Thoracic aorta (tissue), 2 donors: Measurements from ENCODE around the gene GUCY1A2. TPM values are rescaled to one million over a fixed set of nuclear protein-coding genes. Genes with fewer than 3 reads are reported as not detected.

Experiments
- ATAC-seq: fragments of 150-250 bp; one replicate; pipeline ENCODE4 v1.8.0; 2017; ENCODE audit warnings: low read depth; ENCODE audit not compliant: insufficient number of reproducible peaks, low FRiP score
- DNase-seq: peaks from one replicate; pipeline ENCODE4 v3.0.0-alpha.2; 2020; ENCODE audit warnings: low spot score
- H3K27ac ChIP-seq, 2 donors: fragments of 200-600 bp; sonication (generic); 1 replicate in 1 of 2; 2 replicates in 1 of 2; pipeline ENCODE4 v1.5.1; 2016; ENCODE audit warnings: mild to moderate bottlenecking in 2 of 2, moderate library complexity in 2 of 2
- H3K27me3 ChIP-seq: fragments of 200-600 bp; sonication (generic); replicated peaks from 2 replicates; pipeline ENCODE4 v1.6.0; 2016; ENCODE audit warnings: mild to moderate bottlenecking; ENCODE audit not compliant: insufficient read depth
- H3K36me3 ChIP-seq: fragments of 200-600 bp; sonication (generic); one replicate; pipeline ENCODE4 v1.5.1; 2016
- H3K4me1 ChIP-seq, 2 donors: fragments of 200-600 bp; sonication (generic); 1 replicate in 1 of 2; 2 replicates in 1 of 2; pipeline versions ENCODE4 v1.5.1 to v1.6.0; 2016; ENCODE audit warnings: low read depth in 2 of 2, mild to moderate bottlenecking in 1 of 2; ENCODE audit not compliant: control insufficient read depth in 1 of 2
- H3K4me3 ChIP-seq: fragments of 200-600 bp; sonication (generic); 2 replicates; pipeline ENCODE4 v1.5.1; 2016; ENCODE audit warnings: mild to moderate bottlenecking
- H3K9me3 ChIP-seq: fragments of 200-600 bp; sonication (generic); 2 replicates; pipeline ENCODE4 v1.5.1; 2016
- CTCF ChIP-seq: fragments of 200-600 bp; sonication (generic); IDR thresholded peaks from one replicate; pipeline ENCODE4 v1.5.1; 2019; ENCODE audit warnings: antibody characterized with exemption
- total RNA-seq, 2 donors: library from RNA; depleted of rRNA; stranded (reverse); fragments of >200 nt; gene quantifications; one replicate each; pipeline versions ENCODE4 v1.1.0 to v1.2.3, GENCODE V29; 2016

The GUCY1A2 gene
- total RNA-seq, 2 donors from 2014 or later, result 5.3 to 9.4 TPM

- DNase-seq (no peak), ATAC-seq (no peak)
- no peak for TF ChIP-seq CTCF
Measured at GRCh38 chr11:106872246-106872645, 146.0 kb downstream of the GUCY1A2 start.

GRCh38 chr11:106858200-106858599 is 160.1 kb downstream of the GUCY1A2 start:
- ATAC-seq, result no peak
- H3K4me3 ChIP-seq, result no peak overlapping the region
- no peaks in the 10 kb centered on the region for H3K4me1 ChIP-seq
- no peaks in the 10 kb centered on the region for H3K27me3 ChIP-seq
- H3K36me3 ChIP-seq, result no peaks in the 10 kb centered on the region
- H3K9me3 ChIP-seq, result no peaks in the 10 kb centered on the region
- H3K27ac ChIP-seq, result no peak overlapping the region
- no peak for TF ChIP-seq CTCF
- no peak for DNase-seq

More at GRCh38 chr11:106872246-106872645, 146.0 kb downstream of the GUCY1A2 start:
- Histone ChIP-seq H3K27ac (no peak overlapping the region), H3K27me3 (no peaks in the 10 kb centered on the region), H3K9me3 (no peaks in the 10 kb centered on the region), H3K4me3 (no peak overlapping the region), H3K4me1 (no peaks in the 10 kb centered on the region), H3K36me3 (no peaks in the 10 kb centered on the region)

DNA sequence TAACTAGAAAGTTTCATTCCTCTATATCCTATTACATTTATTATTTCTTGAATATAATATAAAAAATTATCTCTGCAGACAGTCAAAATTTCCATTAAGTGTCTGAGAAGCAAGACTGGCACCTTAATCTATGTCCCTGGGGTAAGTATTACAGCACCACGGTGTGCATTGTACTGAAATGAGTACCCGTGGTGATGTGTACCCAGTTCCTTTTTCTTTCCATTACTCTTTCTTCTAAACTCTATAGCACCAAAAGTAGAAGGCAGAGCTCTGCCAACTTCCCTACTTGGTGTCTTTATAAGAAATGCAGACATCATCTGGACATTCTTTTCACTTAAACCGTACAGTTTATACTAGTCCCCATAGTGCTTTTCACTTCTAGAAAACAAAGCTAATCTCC is 161.7 kb downstream of the GUCY1A2 start:
- Histone ChIP-seq H3K4me1 (no peaks in the 10 kb centered on the region), H3K4me3 (no peak overlapping the region), H3K27ac (no peak overlapping the region), H3K9me3 (peaks cover 3% of the 10 kb centered on the region), H3K36me3 (no peaks in the 10 kb centered on the region), H3K27me3 (no peaks in the 10 kb centered on the region)
- DNase-seq (no peak), ATAC-seq (no peak)
- TF ChIP-seq CTCF, result no peak

DNA sequence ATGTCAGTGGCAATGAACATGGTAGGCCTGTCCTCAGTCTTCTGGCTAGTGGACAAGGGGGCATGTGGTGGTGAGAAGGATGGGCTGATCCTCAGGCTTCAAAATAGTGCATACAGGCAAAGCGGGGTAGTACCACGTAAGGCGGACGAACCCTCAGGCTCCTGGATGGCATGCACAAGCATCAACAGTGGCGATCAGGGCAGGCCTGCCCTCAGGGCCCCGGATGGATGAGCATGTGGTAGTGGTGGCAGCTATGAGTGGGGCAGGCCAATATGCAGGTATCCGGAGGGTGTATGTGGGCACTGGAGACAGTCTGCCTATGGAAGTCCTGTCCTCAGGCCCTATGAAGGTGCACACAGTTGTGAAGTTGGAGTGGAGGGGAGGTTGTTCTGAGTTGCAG is 163.8 kb downstream of the GUCY1A2 start:
- TF ChIP-seq CTCF, result no peak
- H3K36me3 ChIP-seq, result no peaks in the 10 kb centered on the region
- no peaks in the 10 kb centered on the region for H3K27me3 ChIP-seq
- no peak overlapping the region for H3K27ac ChIP-seq
- H3K4me3 ChIP-seq, result no peak overlapping the region
- DNase-seq, result no peak
- peaks cover 3% of the 10 kb centered on the region for H3K9me3 ChIP-seq
- no peak for ATAC-seq
- H3K4me1 ChIP-seq, result no peaks in the 10 kb centered on the region

GRCh38 chr11:106853850-106854401 is 164.3 kb downstream of the GUCY1A2 start:
- no peaks in the 10 kb centered on the region for H3K36me3 ChIP-seq
- DNase-seq (no peak), ATAC-seq (no peak)
- peaks cover 3% of the 10 kb centered on the region for H3K9me3 ChIP-seq
- H3K27ac ChIP-seq, result no peak overlapping the region
- H3K4me3 ChIP-seq, result no peak overlapping the region
- TF ChIP-seq CTCF, result no peak
- no peaks in the 10 kb centered on the region for H3K4me1 ChIP-seq
- H3K27me3 ChIP-seq, result no peaks in the 10 kb centered on the region
